Smooth muscle cell (in vitro differentiated cells): ENCODE results near the gene ACVR1B. TPM values are rescaled to one million over a fixed set of nuclear protein-coding genes. Genes with fewer than 3 reads are reported as not detected.

ENCODE experiments used
- DNase-seq: peaks from one replicate; lab custom pipeline; 2025; ENCODE audit not compliant: unreplicated experiment; lab: John Stamatoyannopoulos, UW
- H2AFZ ChIP-seq: fragments of 200-600 bp; sonication (generic); 2 replicates; pipeline ENCODE4 v1.6.0; 2016; ENCODE audit warnings: antibody characterized with exemption, low read depth, mild to moderate bottlenecking
- H3F3A ChIP-seq: fragments of 200-600 bp; sonication (generic); 2 replicates; pipeline ENCODE4 v1.6.0; 2017; ENCODE audit warnings: antibody characterized with exemption, low read depth
- H3K27ac ChIP-seq: fragments of 200-600 bp; sonication (generic); 2 replicates; pipeline ENCODE4 v1.5.1; 2016; ENCODE audit warnings: low read depth, mild to moderate bottlenecking
- H3K27me3 ChIP-seq: fragments of 200-600 bp; sonication (generic); 2 replicates; pipeline ENCODE4 v1.6.1; 2016; ENCODE audit warnings: low read depth, mild to moderate bottlenecking
- H3K36me3 ChIP-seq: fragments of 200-600 bp; sonication (generic); 2 replicates; pipeline ENCODE4 v1.5.1; 2016; ENCODE audit warnings: low read depth
- H3K4me1 ChIP-seq: fragments of 200-600 bp; sonication (generic); 2 replicates; pipeline ENCODE4 v1.5.1; 2016; ENCODE audit warnings: low read depth
- H3K4me2 ChIP-seq: fragments of 200-600 bp; sonication (generic); 2 replicates; pipeline ENCODE4 v1.6.0; 2016; ENCODE audit warnings: mild to moderate bottlenecking
- H3K4me3 ChIP-seq: fragments of 200-600 bp; sonication (generic); 2 replicates; pipeline ENCODE4 v1.5.1; 2016; ENCODE audit warnings: mild to moderate bottlenecking
- H3K79me2 ChIP-seq: fragments of 200-600 bp; sonication (generic); 2 replicates; pipeline ENCODE4 v1.6.0; 2016; ENCODE audit warnings: low read depth, mild to moderate bottlenecking
- H3K9ac ChIP-seq: fragments of 200-600 bp; sonication (generic); 2 replicates; pipeline ENCODE4 v1.6.0; 2016; ENCODE audit warnings: low read depth
- H3K9me3 ChIP-seq: fragments of 200-600 bp; sonication (generic); replicated peaks from 2 replicates; pipeline ENCODE4 v1.5.1; 2016; ENCODE audit warnings: low read depth
- H4K20me1 ChIP-seq: fragments of 200-600 bp; sonication (generic); 2 replicates; pipeline ENCODE4 v1.6.0; 2016; ENCODE audit warnings: low read depth
- CTCF ChIP-seq: fragments of 200-600 bp; sonication (generic); IDR thresholded peaks from 2 replicates; pipeline ENCODE4 v1.5.1; 2017; ENCODE audit warnings: borderline replicate concordance, mild to moderate bottlenecking, antibody characterized with exemption; ENCODE audit not compliant: insufficient read depth, poor library complexity, severe bottlenecking
- WGBS: methylation state at CpG from one replicate; pipeline ENCODE4 v1.1.7; 2016; ENCODE audit warnings: low lambda C conversion rate; 5-methylcytosine and 5-hydroxymethylcytosine counted together
- polyA plus RNA-seq: library from polyadenylated mRNA; unstranded; fragments of >200 nt; fragmentation: Nextera tagmentation; extraction: Ambion mirVana; gene quantifications from 2 replicates; pipeline ENCODE4 v1.2.1, GENCODE V29; 2016
- total RNA-seq: library from RNA; depleted of rRNA; stranded (reverse); fragments of >200 nt; gene quantifications from 2 replicates; pipeline ENCODE4 v1.2.3, GENCODE V29; 2014

ACVR1B gene
- total and polyA plus RNA-seq, 2 experiments from 2014 or later: 1.9 to 4.0 TPM

- Histone ChIP-seq H3K36me3 (no peaks in the 10 kb centered on the region), H3K4me2 (no peak overlapping the region), H3K79me2 (peaks cover 27% of the 10 kb centered on the region), H3K4me1 (peaks cover 7% of the 10 kb centered on the region), H3F3A (peaks cover 4% of the 10 kb centered on the region), H3K27ac (no peak overlapping the region), H3K4me3 (no peak overlapping the region), H4K20me1 (peaks cover 36% of the 10 kb centered on the region), H3K9ac (no peak overlapping the region), H2AFZ (no peak overlapping the region), H3K27me3 (no peaks in the 10 kb centered on the region), H3K9me3 (no peaks in the 10 kb centered on the region)
- WGBS: 97% methylated on average over 8 of the region's 8 CpGs
- no peak for TF ChIP-seq CTCF
- no peak for DNase-seq
These were observed 91.3 kb downstream of the ACVR1B start for GRCh38 chr12:52042706-52043385.

DNA sequence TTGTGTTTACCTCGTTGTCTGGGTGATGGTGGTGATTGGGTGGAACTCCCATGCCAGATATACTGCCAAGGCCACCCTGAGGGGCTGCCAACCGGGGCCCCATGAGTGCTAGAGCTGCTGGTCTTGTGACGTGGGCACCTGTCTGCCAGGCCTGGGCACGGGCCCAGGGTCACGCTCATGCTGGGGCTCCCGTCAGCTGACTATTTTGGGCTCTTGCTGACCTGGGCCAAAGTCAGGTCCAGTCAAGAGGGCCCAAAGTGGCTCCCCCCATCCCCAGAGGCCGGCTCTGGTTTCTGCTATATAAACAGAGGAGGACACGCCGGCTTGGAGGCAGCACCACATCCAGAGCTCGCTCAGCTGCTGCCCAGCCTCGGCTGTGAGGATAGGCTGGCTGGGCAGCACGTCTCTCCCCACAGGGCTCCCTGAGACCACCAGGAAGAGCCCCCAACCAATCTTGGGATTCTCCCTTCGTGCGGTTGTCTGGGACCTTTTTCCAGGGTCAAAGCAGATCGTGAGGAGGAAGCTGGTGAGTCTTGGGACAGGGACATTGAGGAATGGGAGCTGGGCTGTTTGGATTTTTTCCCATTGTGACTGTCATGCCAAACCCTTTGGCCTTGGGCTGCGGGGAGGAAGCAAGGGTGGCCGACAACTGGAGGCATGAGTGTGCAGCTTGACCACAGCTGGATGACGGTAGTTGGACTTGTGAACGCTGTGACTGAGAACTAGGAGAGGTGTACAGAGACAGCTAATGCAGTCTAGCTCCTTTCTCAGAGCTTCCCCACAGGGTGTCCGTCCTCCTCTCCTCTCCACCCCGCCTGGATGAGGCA, 92.1 kb downstream of the ACVR1B start:
- 94% methylated on average over 21 of the region's 21 CpGs for WGBS
- no peak for TF ChIP-seq CTCF
- no peak overlapping the region for H3K4me2 ChIP-seq

GRCh38 chr12:52044292-52044983, 92.9 kb downstream of the ACVR1B start:
- no peak for TF ChIP-seq CTCF
- peaks cover 11% of the 10 kb centered on the region for H3K79me2 ChIP-seq
- H4K20me1 ChIP-seq: peaks cover 23% of the 10 kb centered on the region
- WGBS: 91% methylated on average over 18 of the region's 18 CpGs
- no peak overlapping the region for H3K4me3 ChIP-seq
- DNase-seq: no peak
- H3K27me3 ChIP-seq: no peaks in the 10 kb centered on the region
- H2AFZ ChIP-seq: no peak overlapping the region
- no peak overlapping the region for H3K27ac ChIP-seq
- no peaks in the 10 kb centered on the region for H3K36me3 ChIP-seq
- H3F3A ChIP-seq: no peaks in the 10 kb centered on the region
- no peaks in the 10 kb centered on the region for H3K4me1 ChIP-seq
- H3K4me2 ChIP-seq: no peak overlapping the region
- no peaks in the 10 kb centered on the region for H3K9me3 ChIP-seq
- no peak overlapping the region for H3K9ac ChIP-seq

More for the DNA sequence above, 92.1 kb downstream of the ACVR1B start:
- Histone ChIP-seq H3K79me2 (peaks cover 20% of the 10 kb centered on the region), H2AFZ (no peak overlapping the region), H3F3A (no peaks in the 10 kb centered on the region), H3K27ac (no peak overlapping the region), H3K27me3 (no peaks in the 10 kb centered on the region), H3K4me3 (no peak overlapping the region), H3K4me1 (peaks cover 2% of the 10 kb centered on the region), H3K9me3 (no peaks in the 10 kb centered on the region), H4K20me1 (peaks cover 31% of the 10 kb centered on the region), H3K9ac (no peak overlapping the region), H3K36me3 (no peaks in the 10 kb centered on the region)
- no peak for DNase-seq
